Cardiac muscle cell (in vitro differentiated cells and primary cell): ENCODE results near the gene PIGM. TPM values are rescaled to one million over a fixed set of nuclear protein-coding genes. Genes with fewer than 3 reads are reported as not detected.

Experiments used
- DNase-seq, 2 donors: peaks; one replicate each; pipeline versions ENCODE4 v3.0.0 to v3.0.0-alpha.2; 2010 to 2017; ENCODE audit warnings: low read depth in 1 of 2, low spot score in 1 of 2
- H3K27ac ChIP-seq: fragments of 200-600 bp; sonication (generic); 2 replicates; pipeline ENCODE4 v1.5.1; 2016
- H3K27me3 ChIP-seq: fragments of 200-600 bp; sonication (generic); 2 replicates; pipeline ENCODE4 v1.6.0; 2016; ENCODE audit warnings: control low read depth
- H3K36me3 ChIP-seq: fragments of 200-600 bp; sonication (generic); 2 replicates; pipeline ENCODE4 v1.5.1; 2016; ENCODE audit warnings: control low read depth
- H3K4me1 ChIP-seq: fragments of 200-600 bp; sonication (generic); 2 replicates; pipeline ENCODE4 v1.8.1; 2017; ENCODE audit warnings: low read depth, mild to moderate bottlenecking, mixed run types
- H3K4me3 ChIP-seq: fragments of 200-600 bp; sonication (generic); 2 replicates; pipeline ENCODE4 v1.5.1; 2016; ENCODE audit warnings: mild to moderate bottlenecking
- H3K9me3 ChIP-seq: fragments of 200-600 bp; sonication (generic); 2 replicates; pipeline ENCODE4 v1.5.1; 2017; ENCODE audit warnings: low read depth, mild to moderate bottlenecking, control low read depth
- CTCF ChIP-seq: IDR thresholded peaks from 2 replicates; pipeline ENCODE4 v1.5.1; 2012; ENCODE audit warnings: low read depth, mild to moderate bottlenecking, low read length
- polyA plus RNA-seq: library from polyadenylated mRNA; unstranded; fragments of >200 nt; fragmentation: Nextera tagmentation; extraction: Ambion mirVana; gene quantifications from 2 replicates; pipeline ENCODE4 v1.2.1, GENCODE V29; 2016
- total RNA-seq: library from RNA; depleted of rRNA; stranded (reverse); fragments of >200 nt; gene quantifications from 2 replicates; pipeline ENCODE4 v1.2.3, GENCODE V29; 2016

PIGM gene
- total and polyA plus RNA-seq, 2 experiments from 2014 or later = 4.7 to 4.9 TPM

- Histone ChIP-seq H3K36me3 (no peaks in the 10 kb centered on the region), H3K4me1 (no peaks in the 10 kb centered on the region), H3K27me3 (peaks cover 30% of the 10 kb centered on the region), H3K9me3 (no peaks in the 10 kb centered on the region), H3K4me3 (no peak overlapping the region), H3K27ac (no peak overlapping the region)
- no peak for TF ChIP-seq CTCF
- DNase-seq = no peak
Observed at GRCh38 chr1:159980076-159980475, 51.7 kb downstream of the PIGM start.

GRCh38 chr1:159979257-159979656, 52.5 kb downstream of the PIGM start:
- DNase-seq = no peak

GRCh38 chr1:159978107-159978398, 53.7 kb downstream of the PIGM start:
- TF ChIP-seq CTCF = no peak
- no peak for DNase-seq
- H3K27me3 ChIP-seq = peaks cover 28% of the 10 kb centered on the region
- H3K27ac ChIP-seq = no peak overlapping the region
- H3K4me1 ChIP-seq = no peaks in the 10 kb centered on the region
- no peak overlapping the region for H3K4me3 ChIP-seq
- H3K36me3 ChIP-seq = no peaks in the 10 kb centered on the region
- no peaks in the 10 kb centered on the region for H3K9me3 ChIP-seq

More at GRCh38 chr1:159979257-159979656, 52.5 kb downstream of the PIGM start:
- no peaks in the 10 kb centered on the region for H3K4me1 ChIP-seq
- H3K36me3 ChIP-seq = no peaks in the 10 kb centered on the region
- H3K27me3 ChIP-seq = peaks cover 33% of the 10 kb centered on the region
- TF ChIP-seq CTCF = no peak
- H3K27ac ChIP-seq = no peak overlapping the region
- H3K4me3 ChIP-seq = no peak overlapping the region
- H3K9me3 ChIP-seq = no peaks in the 10 kb centered on the region

GRCh38 chr1:159977364-159978106, 54.3 kb downstream of the PIGM start:
- Histone ChIP-seq H3K4me3 (no peak overlapping the region), H3K27ac (no peak overlapping the region), H3K27me3 (peaks cover 28% of the 10 kb centered on the region), H3K36me3 (no peaks in the 10 kb centered on the region), H3K4me1 (no peaks in the 10 kb centered on the region), H3K9me3 (no peaks in the 10 kb centered on the region)
- TF ChIP-seq CTCF = no peak
- no peak for DNase-seq

Other genes starting within 250 kb of the PIGM start
- gene FCRL6, start 229.6 kb downstream of the PIGM start, total RNA-seq = not detected in 2 replicates
- gene FCRL6, start 229.6 kb downstream of the PIGM start, polyA plus RNA-seq = not detected in 2 replicates
- gene SLAMF8, start 205.1 kb downstream of the PIGM start, total RNA-seq = not detected in 2 replicates
- not detected in 2 replicates for gene SLAMF8, start 205.1 kb downstream of the PIGM start, polyA plus RNA-seq
- not detected in 2 replicates for gene VSIG8, start 169.3 kb downstream of the PIGM start, total RNA-seq
- gene VSIG8, start 169.3 kb downstream of the PIGM start, polyA plus RNA-seq = not detected in 2 replicates
- gene CFAP45, start 131.8 kb downstream of the PIGM start, total RNA-seq = 0.14 TPM in 1 of 2 replicates, not detected in the other
- gene CFAP45, start 131.8 kb downstream of the PIGM start, polyA plus RNA-seq = not detected in 2 replicates
- gene TAGLN2, start 106.5 kb downstream of the PIGM start, total RNA-seq = 3.8 and 14.4 TPM in 2 replicates
- 17.9 and 18.5 TPM in 2 replicates for gene TAGLN2, start 106.5 kb downstream of the PIGM start, polyA plus RNA-seq
- gene IGSF9, start 86.4 kb downstream of the PIGM start, total RNA-seq = 1.7 and 4.1 TPM in 2 replicates
- gene IGSF9, start 86.4 kb downstream of the PIGM start, polyA plus RNA-seq = 2.3 and 4.2 TPM in 2 replicates
- gene SLAMF9, start 77.8 kb downstream of the PIGM start, total RNA-seq = not detected in 2 replicates
- not detected in 2 replicates for gene SLAMF9, start 77.8 kb downstream of the PIGM start, polyA plus RNA-seq
- gene KCNJ10, start 38.2 kb upstream of the PIGM start, total RNA-seq = 0.11 and 0.42 TPM in 2 replicates
- gene KCNJ10, start 38.2 kb upstream of the PIGM start, polyA plus RNA-seq = 0.35 and 0.54 TPM in 2 replicates
- 0.03 and 0.11 TPM in 2 replicates for gene KCNJ9, start 49.5 kb upstream of the PIGM start, total RNA-seq
- gene KCNJ9, start 49.5 kb upstream of the PIGM start, polyA plus RNA-seq = 0.09 TPM in 1 of 2 replicates, not detected in the other
- gene IGSF8, start 66.6 kb upstream of the PIGM start, total RNA-seq = 23.0 and 29.1 TPM in 2 replicates
- gene IGSF8, start 66.6 kb upstream of the PIGM start, polyA plus RNA-seq = 21.1 and 32.2 TPM in 2 replicates
- gene ATP1A2, start 83.8 kb upstream of the PIGM start, total RNA-seq = 19.3 and 40.9 TPM in 2 replicates
- 11.3 and 14.2 TPM in 2 replicates for gene ATP1A2, start 83.8 kb upstream of the PIGM start, polyA plus RNA-seq
- 0.57 TPM in 1 of 2 replicates, not detected in the other for gene ATP1A4, start 119.6 kb upstream of the PIGM start, total RNA-seq
- gene ATP1A4, start 119.6 kb upstream of the PIGM start, polyA plus RNA-seq = 0.16 and 0.21 TPM in 2 replicates
- gene CASQ1, start 158.6 kb upstream of the PIGM start, total RNA-seq = 21.4 and 28.3 TPM in 2 replicates
- gene CASQ1, start 158.6 kb upstream of the PIGM start, polyA plus RNA-seq = 22.5 and 23.6 TPM in 2 replicates
- 112 and 194 TPM in 2 replicates for gene PEA15, start 173.4 kb upstream of the PIGM start, total RNA-seq
- 64.5 and 93.2 TPM in 2 replicates for gene PEA15, start 173.4 kb upstream of the PIGM start, polyA plus RNA-seq
- 122 and 210 TPM in 2 replicates for gene DCAF8, start 230.6 kb upstream of the PIGM start, total RNA-seq
- 151 and 176 TPM in 2 replicates for gene DCAF8, start 230.6 kb upstream of the PIGM start, polyA plus RNA-seq